ENCODE measurements around the gene KCTD8.

DNA sequence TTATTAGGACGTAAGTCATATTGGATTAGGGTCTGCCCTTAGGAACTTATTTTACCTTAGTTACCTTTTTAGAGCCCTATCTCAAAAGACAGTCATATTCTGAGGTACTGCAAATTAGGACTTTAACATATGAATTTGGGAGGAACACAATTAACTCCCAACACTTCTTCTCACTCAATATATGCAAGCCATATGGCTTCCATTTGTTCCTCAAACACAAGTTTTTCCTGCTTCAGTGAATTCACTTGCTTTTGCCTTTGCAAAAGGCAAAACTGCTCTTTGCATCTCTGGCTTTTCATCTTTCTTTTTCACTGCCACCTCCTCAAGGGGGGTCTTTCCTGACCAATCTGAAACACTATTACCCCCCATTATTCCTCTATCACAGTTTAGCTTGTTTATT lies 220.3 kb downstream of the KCTD8 start:
- TF ChIP-seq, protein P1, sequence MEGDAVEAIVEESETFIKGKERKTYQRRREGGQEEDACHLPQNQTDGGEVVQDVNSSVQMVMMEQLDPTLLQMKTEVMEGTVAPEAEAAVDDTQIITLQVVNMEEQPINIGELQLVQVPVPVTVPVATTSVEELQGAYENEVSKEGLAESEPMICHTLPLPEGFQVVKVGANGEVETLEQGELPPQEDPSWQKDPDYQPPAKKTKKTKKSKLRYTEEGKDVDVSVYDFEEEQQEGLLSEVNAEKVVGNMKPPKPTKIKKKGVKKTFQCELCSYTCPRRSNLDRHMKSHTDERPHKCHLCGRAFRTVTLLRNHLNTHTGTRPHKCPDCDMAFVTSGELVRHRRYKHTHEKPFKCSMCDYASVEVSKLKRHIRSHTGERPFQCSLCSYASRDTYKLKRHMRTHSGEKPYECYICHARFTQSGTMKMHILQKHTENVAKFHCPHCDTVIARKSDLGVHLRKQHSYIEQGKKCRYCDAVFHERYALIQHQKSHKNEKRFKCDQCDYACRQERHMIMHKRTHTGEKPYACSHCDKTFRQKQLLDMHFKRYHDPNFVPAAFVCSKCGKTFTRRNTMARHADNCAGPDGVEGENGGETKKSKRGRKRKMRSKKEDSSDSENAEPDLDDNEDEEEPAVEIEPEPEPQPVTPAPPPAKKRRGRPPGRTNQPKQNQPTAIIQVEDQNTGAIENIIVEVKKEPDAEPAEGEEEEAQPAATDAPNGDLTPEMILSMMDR (IDR thresholded peaks at IDR 0.05) = no peak
- no peak for TF ChIP-seq POLR2A (IDR thresholded peaks at IDR 0.05)

Data from tibial nerve (tissue), 3 donors.